DND-41 (cell line): ENCODE data around the gene PLK1.

ENCODE experiments used
- ATAC-seq: fragments of 200-7000 bp; cut with Tn5 transposase; 3 replicates; pipeline ENCODE4 v1.9.1; 2021; ENCODE audit warnings: low read depth; ENCODE audit not compliant: insufficient read depth
- DNase-seq: peaks from one replicate; pipeline ENCODE4 v3.0.0-alpha.2; 2020
- H2AFZ ChIP-seq: 2 replicates; pipeline ENCODE4 v1.6.0; 2012; ENCODE audit warnings: low read depth, low read length
- H3K27ac ChIP-seq: 2 replicates; pipeline ENCODE4 v1.5.1; 2012; ENCODE audit warnings: low read length, inconsistent platforms
- H3K27me3 ChIP-seq: fragments of 200-600 bp; sonication (generic); 2 replicates; pipeline ENCODE4 v1.6.0; 2012; ENCODE audit warnings: low read length, mild to moderate bottlenecking, inconsistent platforms; ENCODE audit not compliant: insufficient read depth, poor library complexity
- H3K36me3 ChIP-seq: 2 replicates; pipeline ENCODE4 v1.5.1; 2012; ENCODE audit warnings: low read length, inconsistent platforms; ENCODE audit not compliant: insufficient read depth
- H3K4me1 ChIP-seq: 2 replicates; pipeline ENCODE4 v1.5.1; 2012; ENCODE audit warnings: mild to moderate bottlenecking, low read length; ENCODE audit not compliant: insufficient read depth
- H3K4me2 ChIP-seq: 2 replicates; pipeline ENCODE4 v1.6.0; 2012; ENCODE audit warnings: mild to moderate bottlenecking, moderate library complexity, low read length, inconsistent platforms; ENCODE audit not compliant: insufficient read depth
- H3K4me3 ChIP-seq, 2 experiments: fragments of 200-600 bp in 1 of 2; shearing (Covaris generic) in 1 of 2; 2 replicates each; pipeline ENCODE4 v1.5.1; 2012 to 2016; ENCODE audit warnings: inconsistent platforms in 2 of 2, low read length in 2 of 2, mild to moderate bottlenecking in 2 of 2, low read depth in 1 of 2, moderate library complexity in 1 of 2
- H3K79me2 ChIP-seq: 2 replicates; pipeline ENCODE4 v1.6.0; 2012; ENCODE audit warnings: low read length, inconsistent platforms; ENCODE audit not compliant: insufficient read depth
- H3K9ac ChIP-seq: 2 replicates; pipeline ENCODE4 v1.6.0; 2012; ENCODE audit warnings: low read depth, mild to moderate bottlenecking, inconsistent platforms, low read length, moderate library complexity
- H3K9me3 ChIP-seq: 2 replicates; pipeline ENCODE4 v1.5.1; 2012; ENCODE audit warnings: low read length, moderate library complexity, mild to moderate bottlenecking, inconsistent platforms; ENCODE audit not compliant: insufficient read depth, severe bottlenecking
- H4K20me1 ChIP-seq: 2 replicates; pipeline ENCODE4 v1.6.0; 2012; ENCODE audit warnings: low read length; ENCODE audit not compliant: insufficient read depth
- CTCF ChIP-seq: IDR thresholded peaks from 2 replicates; pipeline ENCODE4 v1.5.1; 2012; ENCODE audit warnings: borderline replicate concordance, low read length, moderate library complexity, mild to moderate bottlenecking; ENCODE audit not compliant: poor library complexity, severe bottlenecking; ENCODE audit errors: extremely low read depth
- EZH2 ChIP-seq: IDR thresholded peaks from 3 replicates; pipeline ENCODE4 v1.6.1; 2012; ENCODE audit warnings: borderline replicate concordance, low read depth, mild to moderate bottlenecking, moderate library complexity, low read length, inconsistent platforms; ENCODE audit not compliant: severe bottlenecking

Gene PLK1

DNA sequence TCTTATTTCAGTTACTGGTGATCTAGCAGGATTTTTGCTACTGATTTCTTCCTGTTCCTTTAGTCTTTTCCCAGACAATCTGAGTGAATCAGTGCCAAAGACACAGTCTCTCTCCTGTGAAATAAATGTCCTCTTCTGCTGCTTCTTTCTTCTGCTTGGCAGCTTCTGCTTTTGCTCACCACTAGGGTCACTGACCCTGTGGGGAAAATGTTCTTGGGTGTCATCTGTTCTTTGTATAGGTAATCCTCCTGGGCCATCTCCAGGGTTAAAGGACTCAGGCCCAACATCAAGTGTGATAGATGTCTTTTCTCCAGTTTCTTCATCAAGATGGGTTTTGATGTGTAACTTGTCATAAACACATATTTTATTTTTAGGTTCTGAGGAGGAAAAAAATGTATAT is 42.7 kb upstream of the PLK1 start:
- ATAC-seq (no peak), DNase-seq (no peak)
- H3K27ac ChIP-seq, result no peak overlapping the region
- H3K79me2 ChIP-seq, result peaks cover 45% of the 10 kb centered on the region
- H2AFZ ChIP-seq, result no peak overlapping the region
- peaks cover 3% of the 10 kb centered on the region; the same call in 1 of the 2 replicates for H4K20me1 ChIP-seq
- H3K9me3 ChIP-seq, result no peaks in the 10 kb centered on the region
- no peaks in the 10 kb centered on the region for H3K27me3 ChIP-seq
- H3K4me2 ChIP-seq, result no peak overlapping the region
- no peak overlapping the region for H3K9ac ChIP-seq
- H3K4me3 ChIP-seq, result no peak overlapping the region
- peaks cover 61% of the 10 kb centered on the region for H3K36me3 ChIP-seq
- no peak for TF ChIP-seq EZH2
- no peak for TF ChIP-seq CTCF
- peaks cover 28% of the 10 kb centered on the region for H3K4me1 ChIP-seq

GRCh38 chr16:23640615-23640930 is 38.1 kb upstream of the PLK1 start:
- Histone ChIP-seq H3K9me3 (no peaks in the 10 kb centered on the region), H3K36me3 (peaks cover 57% of the 10 kb centered on the region), H3K79me2 (peaks cover 70% of the 10 kb centered on the region), H3K27ac (peak overlapping the region; percentile 90), H3K4me2 (peak overlapping the region; percentile 98), H3K4me3 (peak overlapping the region; percentile 79 to 91), H4K20me1 (peaks cover 9% of the 10 kb centered on the region), H2AFZ (peak overlapping the region; percentile 90), H3K4me1 (peaks cover 38% of the 10 kb centered on the region), H3K9ac (peak overlapping the region; percentile 79), H3K27me3 (no peaks in the 10 kb centered on the region)
- TF ChIP-seq EZH2, result no peak
- TF ChIP-seq CTCF, result no peak
- DNase-seq, result peak; percentile 18
- ATAC-seq, result no peak

- Histone ChIP-seq H3K4me1 (peaks cover 42% of the 10 kb centered on the region), H3K36me3 (peaks cover 57% of the 10 kb centered on the region), H4K20me1 (peaks cover 9% of the 10 kb centered on the region), H3K27me3 (no peaks in the 10 kb centered on the region), H2AFZ (peak within 1 kb of the TSS; percentile 90), H3K9ac (peak within 1 kb of the TSS; percentile 79), H3K4me2 (peak within 1 kb of the TSS; percentile 98), H3K27ac (peak within 1 kb of the TSS; percentile 90), H3K9me3 (no peaks in the 10 kb centered on the region), H3K4me3 (peak within 1 kb of the TSS; percentile 79 to 91), H3K79me2 (peaks cover 76% of the 10 kb centered on the region)
- DNase-seq (peak; percentile 91), ATAC-seq (peak; percentile 97)
- TF ChIP-seq EZH2 (no peak), CTCF (no peak)
Observed at GRCh38 chr16:23640931-23641765, 37.5 kb upstream of the PLK1 start, which contains the start of the genes DCTN5 and PALB2. DCTN5 (plus strand) TSS chr16:23641466; CDS start chr16:23641543, 77 bp downstream. PALB2 (minus strand) TSS chr16:23641310; CDS start chr16:23641157, 153 bp downstream.
